OCI-LY3 (cell line): Measurements from ENCODE around the gene SLC6A11.

Source experiments
- H2AFZ ChIP-seq: fragments of 200-600, 300-600 bp; shearing (Covaris generic); 2 replicates; pipeline ENCODE4 v1.6.0; 2014; ENCODE audit warnings: antibody characterized with exemption, low read depth, low read length
- H3K27ac ChIP-seq: fragments of 200-600, 300-600 bp; sonication (generic); 2 replicates; pipeline ENCODE4 v1.5.1; 2014; ENCODE audit warnings: mild to moderate bottlenecking, low read length, moderate library complexity, mixed read lengths
- H3K27me3 ChIP-seq: fragments of 200-600, 300-600 bp; sonication (generic); 2 replicates; pipeline ENCODE4 v1.6.1; 2014; ENCODE audit warnings: low read depth, low read length, mixed read lengths
- H3K36me3 ChIP-seq: fragments of 200-600, 300-600 bp; sonication (generic); replicated peaks from 2 replicates; pipeline ENCODE3; 2014; ENCODE audit warnings: low read depth, low read length, mixed read lengths
- H3K4me1 ChIP-seq: fragments of 300-600, 200-600 bp; sonication (generic); 2 replicates; pipeline ENCODE4 v1.6.1; 2014; ENCODE audit warnings: low read length, mixed read lengths
- H3K4me2 ChIP-seq: fragments of 200-600, 300-600 bp; sonication (generic); 2 replicates; pipeline ENCODE4 v1.6.1; 2014; ENCODE audit warnings: low read length, mixed read lengths
- H3K4me3 ChIP-seq: fragments of 300-600, 200-600 bp; sonication (generic); 2 replicates; pipeline ENCODE4 v1.5.1; 2014; ENCODE audit warnings: antibody characterized with exemption, mild to moderate bottlenecking, low read length, moderate library complexity
- H3K79me2 ChIP-seq: fragments of 300-600, 200-600 bp; shearing (Covaris generic); 2 replicates; pipeline ENCODE4 v1.6.1; 2014; ENCODE audit warnings: mild to moderate bottlenecking, low read length, mixed read lengths
- H3K9ac ChIP-seq: fragments of 300-600, 200-600 bp; shearing (Covaris generic); 2 replicates; pipeline ENCODE4 v1.6.0; 2014; ENCODE audit warnings: mild to moderate bottlenecking, low read length, moderate library complexity
- H3K9me3 ChIP-seq: fragments of 200-600, 300-600 bp; shearing (Covaris generic); 2 replicates; pipeline ENCODE4 v1.6.1; 2014; ENCODE audit warnings: low read length, mixed read lengths; ENCODE audit not compliant: insufficient read depth
- H4K20me1 ChIP-seq: fragments of 200-600, 300-600 bp; sonication (generic); 2 replicates; pipeline ENCODE4 v1.6.1; 2016; ENCODE audit warnings: low read length, mixed read lengths; ENCODE audit not compliant: insufficient read depth
- CTCF ChIP-seq: fragments of 200-600, 300-600 bp; sonication (generic); IDR thresholded peaks from 2 replicates; pipeline ENCODE4 v1.5.1; 2014; ENCODE audit warnings: antibody characterized with exemption, low read length, low read depth
- EZH2phosphoT487 ChIP-seq: fragments of 200-600 bp; shearing (Covaris generic); IDR thresholded peaks from 2 replicates; pipeline ENCODE4 v1.6.1; 2018; ENCODE audit warnings: antibody characterized with exemption, mixed run types, low read depth

The SLC6A11 gene

GRCh38 chr3:10926256-10926810 is 110.3 kb downstream of the SLC6A11 start:
- TF ChIP-seq EZH2phosphoT487 (no peak), CTCF (no peak)
- Histone ChIP-seq H3K36me3 (no peaks in the 10 kb centered on the region), H4K20me1 (no peaks in the 10 kb centered on the region), H3K9me3 (no peaks in the 10 kb centered on the region), H3K4me2 (no peak overlapping the region), H3K27ac (no peak overlapping the region), H3K9ac (no peak overlapping the region), H3K27me3 (peaks cover 16% of the 10 kb centered on the region; the same call in 1 of the 2 replicates), H3K4me1 (no peaks in the 10 kb centered on the region), H3K79me2 (no peaks in the 10 kb centered on the region), H2AFZ (no peak overlapping the region), H3K4me3 (no peak overlapping the region)

- H2AFZ ChIP-seq, result no peak overlapping the region
- no peaks in the 10 kb centered on the region for H3K79me2 ChIP-seq
- H3K27me3 ChIP-seq, result peaks cover 12% of the 10 kb centered on the region; the same call in 1 of the 2 replicates
- no peaks in the 10 kb centered on the region for H3K9me3 ChIP-seq
- H4K20me1 ChIP-seq, result no peaks in the 10 kb centered on the region
- no peak overlapping the region for H3K27ac ChIP-seq
- H3K4me2 ChIP-seq, result no peak overlapping the region
- no peaks in the 10 kb centered on the region for H3K36me3 ChIP-seq
- H3K4me1 ChIP-seq, result no peaks in the 10 kb centered on the region
- TF ChIP-seq CTCF (no peak), EZH2phosphoT487 (no peak)
- no peak overlapping the region for H3K9ac ChIP-seq
- H3K4me3 ChIP-seq, result no peak overlapping the region
Observed at GRCh38 chr3:10926811-10927521, 110.9 kb downstream of the SLC6A11 start.

- Histone ChIP-seq H3K36me3 (no peaks in the 10 kb centered on the region), H3K9me3 (no peaks in the 10 kb centered on the region), H3K4me1 (no peaks in the 10 kb centered on the region), H3K9ac (no peak overlapping the region), H3K4me3 (no peak overlapping the region), H3K4me2 (no peak overlapping the region), H3K79me2 (no peaks in the 10 kb centered on the region), H4K20me1 (no peaks in the 10 kb centered on the region), H2AFZ (no peak overlapping the region), H3K27me3 (peaks cover 7% of the 10 kb centered on the region; the same call in 1 of the 2 replicates), H3K27ac (no peak overlapping the region)
- TF ChIP-seq CTCF (no peak), EZH2phosphoT487 (no peak)
Observed at GRCh38 chr3:10927551-10927950, 111.5 kb downstream of the SLC6A11 start.

GRCh38 chr3:10928407-10928960 is 112.5 kb downstream of the SLC6A11 start:
- Histone ChIP-seq H4K20me1 (no peaks in the 10 kb centered on the region), H3K36me3 (no peaks in the 10 kb centered on the region), H3K4me2 (no peak overlapping the region), H3K9ac (no peak overlapping the region), H3K27ac (no peak overlapping the region), H3K79me2 (no peaks in the 10 kb centered on the region), H3K9me3 (no peaks in the 10 kb centered on the region), H3K4me3 (no peak overlapping the region), H2AFZ (no peak overlapping the region), H3K27me3 (peaks cover 4% of the 10 kb centered on the region; the same call in 1 of the 2 replicates), H3K4me1 (no peaks in the 10 kb centered on the region)
- no peak for TF ChIP-seq CTCF
- no peak for TF ChIP-seq EZH2phosphoT487
